PC-9 (cell line): ENCODE results near the gene RNF130. TPM values are rescaled to one million over a fixed set of nuclear protein-coding genes. Genes with fewer than 3 reads are reported as not detected.
"Not testable (repeated sequence)": the region's sequence is repeated elsewhere in the genome, so short reads cannot be mapped to it uniquely, and the experiment has no call there.

Source experiments
- BruUV-seq: library from RNA; stranded (reverse); fragments of 400-500 nt; replicated peaks from 2 replicates; lab custom pipeline; 2021; lab: Mats Ljungman, UMichigan
- CTCF ChIA-PET: fragments of 300-600 bp; sonication (Branson Sonifier 250); formaldehyde crosslinking; loops from one replicate; lab custom pipeline; 2022; ENCODE audit warnings: antibody characterized with exemption; lab: Charles Lee
- POLR2A ChIA-PET: fragments of 300-600 bp; sonication (Branson Sonifier 250); formaldehyde crosslinking; loops from one replicate; lab custom pipeline; 2022; ENCODE audit warnings: antibody characterized with exemption; ENCODE audit not compliant: unreplicated experiment; lab: Charles Lee
- DNase-seq, 2 experiments: peaks; one replicate each; pipeline versions ENCODE4 v3.0.0 to v3.0.0-alpha.2; 2015 to 2022; ENCODE audit warnings: mixed read lengths in 1 of 2
- H2AFZ ChIP-seq: fragments of 200-600 bp; sonication (generic); 2 replicates; pipeline ENCODE4 v1.8.1; 2017; ENCODE audit warnings: antibody characterized with exemption
- H3F3A ChIP-seq: fragments of 200-600 bp; sonication (generic); 2 replicates; pipeline ENCODE4 v1.8.1; 2017; ENCODE audit warnings: antibody characterized with exemption, mild to moderate bottlenecking, low read depth; ENCODE audit not compliant: insufficient read depth
- H3K27ac ChIP-seq: fragments of 200-600 bp; sonication (generic); 2 replicates; pipeline ENCODE4 v1.6.1; 2016; ENCODE audit warnings: mixed run types
- H3K27me3 ChIP-seq: fragments of 200-600 bp; sonication (generic); 2 replicates; pipeline ENCODE4 v1.6.1; 2016; ENCODE audit warnings: low read depth, mixed run types; ENCODE audit not compliant: insufficient read depth
- H3K36me3 ChIP-seq: fragments of 200-600 bp; sonication (generic); 2 replicates; pipeline ENCODE4 v1.6.1; 2016; ENCODE audit warnings: low read depth, mixed run types
- H3K4me1 ChIP-seq: fragments of 200-600 bp; sonication (generic); replicated peaks from 2 replicates; pipeline ENCODE4 v1.6.1; 2016; ENCODE audit warnings: mixed run types; ENCODE audit not compliant: insufficient read depth
- H3K4me2 ChIP-seq: fragments of 200-600 bp; sonication (generic); 2 replicates; pipeline ENCODE4 v1.6.1; 2017; ENCODE audit warnings: mixed run types
- H3K4me3 ChIP-seq: fragments of 200-600 bp; sonication (generic); 2 replicates; pipeline ENCODE4 v1.6.1; 2016; ENCODE audit warnings: mixed run types
- H3K79me2 ChIP-seq: fragments of 200-600 bp; sonication (generic); 2 replicates; pipeline ENCODE4 v1.6.1; 2017; ENCODE audit warnings: low read depth, mixed run types
- H3K9me2 ChIP-seq: fragments of 200-600 bp; sonication (generic); 2 replicates; pipeline ENCODE4 v1.8.1; 2017; ENCODE audit warnings: mild to moderate bottlenecking; ENCODE audit not compliant: insufficient read depth
- H3K9me3 ChIP-seq: fragments of 200-600 bp; sonication (generic); 2 replicates; pipeline ENCODE4 v1.8.1; 2016; ENCODE audit warnings: low read depth; ENCODE audit not compliant: insufficient read depth
- H4K20me1 ChIP-seq: fragments of 200-600 bp; sonication (generic); 2 replicates; pipeline ENCODE4 v1.8.1; 2017; ENCODE audit not compliant: insufficient read depth
- EZH2 ChIP-seq: fragments of 200-600 bp; sonication (generic); IDR thresholded peaks from 2 replicates; pipeline ENCODE4 v1.8.0; 2017; ENCODE audit warnings: antibody characterized with exemption, low read depth
- intact Hi-C: fragments of 100-400 bp; cut with micrococcal nuclease; formaldehyde crosslinking; loops from one replicate; pipeline ENCODE4 v1.10.0; 2022; ENCODE audit not compliant: unreplicated experiment
- total RNA-seq: library from RNA; stranded (reverse); gene quantifications from 2 replicates; pipeline ENCODE4 v1.2.3, GENCODE V29; 2021
- TF ChIP-seq, protein P1 (sequence below): fragments of 200-600 bp; sonication (generic); conservative IDR thresholded peaks from 2 replicates; pipeline ENCODE4 v1.6.1; 2017; ENCODE audit warnings: mixed run types, antibody characterized with exemption, mild to moderate bottlenecking, moderate library complexity

The RNF130 gene
- total RNA-seq, 1 experiment from 2014 or later = 49.6 TPM

DNA sequence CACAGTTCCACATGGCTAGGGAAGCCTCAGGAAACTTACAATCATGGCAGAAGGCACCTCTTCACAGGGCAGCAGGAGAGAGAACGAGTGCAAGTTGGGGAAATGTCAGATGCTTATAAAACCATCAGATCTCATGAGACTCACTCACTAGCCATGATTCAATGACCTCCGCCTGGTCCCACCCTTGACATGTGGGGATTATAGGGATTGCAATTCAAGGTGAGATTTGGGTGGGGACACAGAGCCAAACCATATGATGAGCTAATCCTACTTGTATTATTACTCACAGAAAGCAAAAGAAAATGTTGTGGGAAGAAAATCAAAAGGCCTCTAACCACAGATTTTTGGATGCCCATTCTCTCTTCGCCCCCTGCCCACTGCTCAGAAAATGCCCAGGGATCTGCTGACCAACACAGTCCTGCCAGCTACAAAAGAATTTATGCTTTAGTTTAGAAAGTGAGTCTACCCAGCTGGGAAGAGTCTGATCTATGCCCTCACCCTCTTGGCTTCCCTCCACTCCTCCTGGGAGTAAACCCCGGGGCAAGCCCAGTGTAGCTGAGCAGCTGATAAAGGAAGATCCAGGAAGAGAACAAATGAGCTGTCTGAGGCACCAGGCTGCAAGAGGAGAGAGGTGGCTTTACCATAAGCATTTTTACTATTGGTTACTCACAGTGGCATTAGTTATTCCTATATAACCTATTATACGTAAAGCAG lies 53.1 kb downstream of the RNF130 start:
- H3K4me1 ChIP-seq = no peaks in the 10 kb centered on the region
- H3K4me2 ChIP-seq = no peak overlapping the region
- no TSS peak for BruUV-seq
- H3F3A ChIP-seq = no peaks in the 10 kb centered on the region
- no peaks in the 10 kb centered on the region for H3K27me3 ChIP-seq
- intact Hi-C loops = no loop called here
- TF ChIP-seq, protein P1, sequence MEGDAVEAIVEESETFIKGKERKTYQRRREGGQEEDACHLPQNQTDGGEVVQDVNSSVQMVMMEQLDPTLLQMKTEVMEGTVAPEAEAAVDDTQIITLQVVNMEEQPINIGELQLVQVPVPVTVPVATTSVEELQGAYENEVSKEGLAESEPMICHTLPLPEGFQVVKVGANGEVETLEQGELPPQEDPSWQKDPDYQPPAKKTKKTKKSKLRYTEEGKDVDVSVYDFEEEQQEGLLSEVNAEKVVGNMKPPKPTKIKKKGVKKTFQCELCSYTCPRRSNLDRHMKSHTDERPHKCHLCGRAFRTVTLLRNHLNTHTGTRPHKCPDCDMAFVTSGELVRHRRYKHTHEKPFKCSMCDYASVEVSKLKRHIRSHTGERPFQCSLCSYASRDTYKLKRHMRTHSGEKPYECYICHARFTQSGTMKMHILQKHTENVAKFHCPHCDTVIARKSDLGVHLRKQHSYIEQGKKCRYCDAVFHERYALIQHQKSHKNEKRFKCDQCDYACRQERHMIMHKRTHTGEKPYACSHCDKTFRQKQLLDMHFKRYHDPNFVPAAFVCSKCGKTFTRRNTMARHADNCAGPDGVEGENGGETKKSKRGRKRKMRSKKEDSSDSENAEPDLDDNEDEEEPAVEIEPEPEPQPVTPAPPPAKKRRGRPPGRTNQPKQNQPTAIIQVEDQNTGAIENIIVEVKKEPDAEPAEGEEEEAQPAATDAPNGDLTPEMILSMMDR = no peak
- no peak for TF ChIP-seq EZH2
- H3K9me2 ChIP-seq = no peaks in the 10 kb centered on the region
- H4K20me1 ChIP-seq = no peaks in the 10 kb centered on the region
- H3K9me3 ChIP-seq = no peaks in the 10 kb centered on the region
- H3K36me3 ChIP-seq = no peaks in the 10 kb centered on the region
- CTCF ChIA-PET = no interaction called here
- DNase-seq = no peak
- no peak overlapping the region for H2AFZ ChIP-seq
- no peak overlapping the region for H3K4me3 ChIP-seq
- no peak overlapping the region for H3K27ac ChIP-seq
- no peaks in the 10 kb centered on the region for H3K79me2 ChIP-seq
- POLR2A ChIA-PET = interaction anchor here (0.7 kb wide), 1 partner anchor 11 kb away, joined by 16 read pairs; no protein-coding TSS in a partner anchor

GRCh38 chr5:180015523-180015922 lies 56.0 kb downstream of the RNF130 start:
- H2AFZ ChIP-seq, H3K27me3 ChIP-seq, BruUV-seq, H3F3A ChIP-seq, DNase-seq, POLR2A ChIA-PET, H4K20me1 ChIP-seq, intact Hi-C loops, H3K79me2 ChIP-seq, CTCF ChIA-PET, H3K4me3 ChIP-seq, H3K27ac ChIP-seq, H3K9me2 ChIP-seq, H3K36me3 ChIP-seq, H3K9me3 ChIP-seq, H3K4me1 ChIP-seq, H3K4me2 ChIP-seq: not testable (repeated sequence)

DNA sequence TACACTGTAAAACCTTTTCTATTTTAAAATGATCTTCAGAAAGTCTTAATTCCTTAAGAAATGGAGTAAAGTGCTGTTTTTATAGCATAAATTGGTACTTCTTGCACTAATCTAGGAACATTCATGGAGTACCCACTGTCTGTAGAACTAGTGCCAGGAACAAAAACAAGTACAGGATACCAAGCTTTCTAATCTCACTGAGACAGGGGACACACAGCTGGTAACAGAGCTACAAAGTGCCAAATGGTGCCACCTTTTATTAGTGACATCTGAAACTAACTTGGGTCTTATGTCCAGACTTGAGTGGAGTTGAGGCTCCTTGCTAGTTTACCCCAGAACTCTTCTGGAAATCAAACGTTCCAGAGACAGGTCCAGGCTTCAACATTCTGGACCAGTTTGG lies 57.9 kb downstream of the RNF130 start:
- no peaks in the 10 kb centered on the region for H3K9me3 ChIP-seq
- TF ChIP-seq EZH2 = no peak
- TF ChIP-seq, protein P1 = no peak
- no peaks in the 10 kb centered on the region for H3K36me3 ChIP-seq
- CTCF ChIA-PET = no interaction called here
- no peak for DNase-seq
- no peak overlapping the region for H2AFZ ChIP-seq
- no peaks in the 10 kb centered on the region for H3K9me2 ChIP-seq
- POLR2A ChIA-PET = no interaction called here
- no peak overlapping the region for H3K4me3 ChIP-seq
- BruUV-seq = no TSS peak
- H4K20me1 ChIP-seq = no peaks in the 10 kb centered on the region
- no peaks in the 10 kb centered on the region for H3F3A ChIP-seq
- no peaks in the 10 kb centered on the region for H3K4me1 ChIP-seq
- no peak overlapping the region for H3K4me2 ChIP-seq
- intact Hi-C loops = no loop called here
- no peaks in the 10 kb centered on the region for H3K79me2 ChIP-seq
- H3K27ac ChIP-seq = no peak overlapping the region
- no peaks in the 10 kb centered on the region for H3K27me3 ChIP-seq

DNA sequence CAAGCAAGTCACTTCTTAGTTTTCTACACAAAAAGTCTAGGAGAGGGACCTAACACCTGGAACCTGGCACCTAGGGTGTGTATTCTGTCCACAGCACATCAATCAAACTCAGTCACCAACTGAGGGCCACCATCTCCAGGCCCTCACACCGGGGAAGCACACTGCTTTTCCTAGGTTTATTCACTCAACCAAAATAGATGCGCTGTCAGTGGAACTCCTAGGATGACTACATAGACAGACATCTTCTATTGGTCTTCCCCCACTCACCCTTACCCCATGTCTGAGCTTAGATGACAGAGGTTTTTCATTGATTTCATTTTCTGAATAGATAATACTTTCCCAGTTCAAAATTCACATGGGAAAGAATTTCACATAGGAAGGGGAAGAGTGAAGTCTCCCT lies 59.2 kb downstream of the RNF130 start:
- Histone ChIP-seq H3K4me2 (no peak overlapping the region), H3K79me2 (no peaks in the 10 kb centered on the region), H4K20me1 (no peaks in the 10 kb centered on the region), H3K27me3 (no peaks in the 10 kb centered on the region), H3K36me3 (no peaks in the 10 kb centered on the region), H3K27ac (no peak overlapping the region), H3K9me3 (no peaks in the 10 kb centered on the region), H3K4me3 (no peak overlapping the region), H3K4me1 (no peaks in the 10 kb centered on the region), H3K9me2 (no peaks in the 10 kb centered on the region), H3F3A (no peaks in the 10 kb centered on the region), H2AFZ (no peak overlapping the region)
- no TSS peak for BruUV-seq
- TF ChIP-seq, protein P1 = no peak
- TF ChIP-seq EZH2 = no peak
- ChIA-PET CTCF (no interaction called here), POLR2A (no interaction called here)
- intact Hi-C loops = no loop called here
- no peak for DNase-seq
